Heart left ventricle (tissue), 16 donors: ENCODE results near the gene IGFL2. TPM values are rescaled to one million over a fixed set of nuclear protein-coding genes. Genes with fewer than 3 reads are reported as not detected.
A peak's percentile ranks its signal among the peaks of the same experiment; 100 is the strongest.
"Not testable (repeated sequence)": the region's sequence is repeated elsewhere in the genome, so short reads cannot be mapped to it uniquely, and the experiment has no call there.

ENCODE experiments used
- ATAC-seq, 4 donors: fragments of 200-7000 bp; cut with Tn5 transposase; one replicate each; pipeline ENCODE4 v1.9.1; 2020 to 2022; ENCODE audit warnings: moderate library complexity in 4 of 4, mild to moderate bottlenecking in 3 of 4, moderate number of reproducible peaks in 1 of 4
- DNase-seq, 5 donors: peaks; one replicate each; pipeline ENCODE4 v3.0.0-alpha.2; 2020
- H3K27ac ChIP-seq, 12 donors: fragments of 200-600 bp; sonication (generic) in 4 of 12; one replicate each; pipeline versions ENCODE4 v1.5.0 to v1.8.0; 2016 to 2022; ENCODE audit warnings: mild to moderate bottlenecking in 2 of 12
- H3K27me3 ChIP-seq, 9 donors: fragments of 200-600 bp; sonication (generic) in 2 of 9; one replicate each; pipeline versions ENCODE4 v1.5.1 to v1.8.0; 2016 to 2022; ENCODE audit warnings: mild to moderate bottlenecking in 3 of 9
- H3K36me3 ChIP-seq, 9 donors: fragments of 200-600 bp; sonication (generic) in 2 of 9; one replicate each; pipeline versions ENCODE4 v1.5.0 to v1.8.0; 2018 to 2022; ENCODE audit warnings: mild to moderate bottlenecking in 2 of 9
- H3K4me1 ChIP-seq, 12 donors: fragments of 200-600 bp; sonication (generic) in 4 of 12; one replicate each; pipeline versions ENCODE4 v1.5.0 to v1.8.0; 2016 to 2022; ENCODE audit warnings: mild to moderate bottlenecking in 3 of 12
- H3K4me3 ChIP-seq, 12 donors: fragments of 200-600 bp; sonication (generic) in 4 of 12; one replicate each; pipeline versions ENCODE4 v1.5.0 to v1.8.0; 2017 to 2022; ENCODE audit warnings: mild to moderate bottlenecking in 9 of 12, moderate library complexity in 4 of 12
- H3K9me3 ChIP-seq, 12 donors: fragments of 200-600 bp; sonication (generic) in 4 of 12; one replicate each; pipeline versions ENCODE4 v1.5.0 to v1.8.0; 2016 to 2022; ENCODE audit warnings: mild to moderate bottlenecking in 1 of 12
- POLR2A ChIP-seq, 2 donors: fragments of 450-650 bp; IDR thresholded peaks; one replicate each; pipeline ENCODE4 v1.6.1; 2017; ENCODE audit warnings: antibody characterized with exemption in 2 of 2, mild to moderate bottlenecking in 2 of 2, moderate library complexity in 2 of 2
- WGBS, 4 donors: extraction: QIAGEN DNeasy Blood & Tissue Kit in 2 of 4; methylation state at CpG; one replicate each; pipeline versions ENCODE4 v1.1.5 to v1.1.7; 2013 to 2018; 5-methylcytosine and 5-hydroxymethylcytosine counted together
- intact Hi-C, 10 donors: fragments of 100-400 bp; cut with DNase I; formaldehyde crosslinking; loops; one replicate each; pipeline versions ENCODE4 v1.11.1 to v1.14.2; 2022
- polyA plus RNA-seq, 2 donors: library from polyadenylated mRNA; stranded (reverse); fragments of 200-250 nt; gene quantifications; one replicate each; pipeline ENCODE4 v1.2.3, GENCODE V29; 2013
- total RNA-seq, 9 donors: library from RNA; depleted of rRNA in 2 of 9; stranded (reverse); fragments of >200 nt in 2 of 9; fragmentation: NEBNext Ultra II Directional in 3 of 9; extraction: Animal tissue kit (Norgen Biotek cat#: 25700) in 3 of 9; gene quantifications; one replicate each; pipeline versions ENCODE4 v1.1.0 to v1.2.4, GENCODE V29; 2016 to 2023
- TF ChIP-seq, protein P1 (sequence below), 12 donors: fragments of 200-600 bp; sonication (generic) in 4 of 12; IDR thresholded peaks; one replicate each; pipeline versions ENCODE4 v1.5.0 to v1.8.0; 2018 to 2022; ENCODE audit warnings: antibody characterized with exemption in 12 of 12, mild to moderate bottlenecking in 5 of 12
- donor health status: ischemic (EF 13 %, LVEDD 7.1; RV severe dilation, severe dysfunction).
- donor health status: healthy with polysubstance abuse.
- donor health status: DM: no; HTN: yes; CAD: no.
- donor health status: DM: no; HTN: no; CAD: no.
- donor health status: ischemic (EF 25% LVEDD 6.9; RV normal size, moderate dysfunction).
- donor health status: ischemic (EF 25% LVEDD 5.7; RV mildly dilated, moderate dysfunction).
- donor health status: healthy.
- donor health status: DM: yes; HTN: yes; CAD: no.
- donor health status: ischemic (EF 35%, LVEDD 5.7; RV mildly dilated, moderate dysfunction).
- donor health status: nonischemic (EF 11% LVEDD 7.7; RV severe dilation, severe dysfunction).
- donor health status: DM: yes; HTN: yes; CAD: no.
- donor health status: PGD.
- donor health status: ischemic (EF 29% LVEDD 5.4; RV normal size, mild dysfunction).
- donor health status: nonischemic (EF 23%, LVEDD 6.1; RV moderate dilation, normal function).

The IGFL2 gene
- total and polyA plus RNA-seq, 11 donors = 1.4 TPM; not detected in 10

DNA sequence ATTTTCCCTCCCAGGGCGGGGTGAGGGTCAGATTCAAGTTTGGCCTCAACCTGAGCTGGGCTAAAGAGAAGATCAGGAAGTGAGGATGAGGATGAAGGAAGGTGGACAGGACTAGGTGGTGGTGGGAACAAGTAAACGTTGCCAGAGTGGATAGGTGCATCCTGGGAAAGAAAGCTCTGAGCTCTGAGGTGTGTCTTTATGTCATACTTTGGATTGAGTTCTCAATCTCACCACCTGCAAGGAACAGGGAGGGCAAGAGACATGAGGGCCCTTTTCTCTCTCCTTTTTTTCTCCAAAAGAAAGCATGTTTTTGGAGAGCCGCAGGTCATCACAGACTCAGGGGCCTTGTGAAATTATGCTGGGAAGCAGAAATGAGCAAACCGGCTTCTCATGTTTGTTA, 43.3 kb downstream of the IGFL2 start:
- Histone ChIP-seq H3K27ac (no peak overlapping the region), H3K4me3 (no peak overlapping the region), H3K27me3 (peaks cover 0 to 56% (median 13%) of the 10 kb centered on the region in 9 donors), H3K9me3 (no peaks in the 10 kb centered on the region), H3K4me1 (peaks cover 0 to 18% (median 0%) of the 10 kb centered on the region in 12 donors), H3K36me3 (no peaks in the 10 kb centered on the region)
- DNase-seq (no peak), ATAC-seq (no peak)
- 66 to 79% (median 77%) methylated on average over 4 of the region's 4 CpGs for WGBS, 4 donors
- intact Hi-C loops = loop anchor here in 2 of 10 donors (2.0 to 5.0 kb wide), 2 partner anchors 109 to 164 kb away; no protein-coding TSS in a partner anchor
- TF ChIP-seq POLR2A (IDR thresholded peaks at IDR 0.05) = no peak
- TF ChIP-seq, protein P1, sequence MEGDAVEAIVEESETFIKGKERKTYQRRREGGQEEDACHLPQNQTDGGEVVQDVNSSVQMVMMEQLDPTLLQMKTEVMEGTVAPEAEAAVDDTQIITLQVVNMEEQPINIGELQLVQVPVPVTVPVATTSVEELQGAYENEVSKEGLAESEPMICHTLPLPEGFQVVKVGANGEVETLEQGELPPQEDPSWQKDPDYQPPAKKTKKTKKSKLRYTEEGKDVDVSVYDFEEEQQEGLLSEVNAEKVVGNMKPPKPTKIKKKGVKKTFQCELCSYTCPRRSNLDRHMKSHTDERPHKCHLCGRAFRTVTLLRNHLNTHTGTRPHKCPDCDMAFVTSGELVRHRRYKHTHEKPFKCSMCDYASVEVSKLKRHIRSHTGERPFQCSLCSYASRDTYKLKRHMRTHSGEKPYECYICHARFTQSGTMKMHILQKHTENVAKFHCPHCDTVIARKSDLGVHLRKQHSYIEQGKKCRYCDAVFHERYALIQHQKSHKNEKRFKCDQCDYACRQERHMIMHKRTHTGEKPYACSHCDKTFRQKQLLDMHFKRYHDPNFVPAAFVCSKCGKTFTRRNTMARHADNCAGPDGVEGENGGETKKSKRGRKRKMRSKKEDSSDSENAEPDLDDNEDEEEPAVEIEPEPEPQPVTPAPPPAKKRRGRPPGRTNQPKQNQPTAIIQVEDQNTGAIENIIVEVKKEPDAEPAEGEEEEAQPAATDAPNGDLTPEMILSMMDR (IDR thresholded peaks at IDR 0.05) = no peak

DNA sequence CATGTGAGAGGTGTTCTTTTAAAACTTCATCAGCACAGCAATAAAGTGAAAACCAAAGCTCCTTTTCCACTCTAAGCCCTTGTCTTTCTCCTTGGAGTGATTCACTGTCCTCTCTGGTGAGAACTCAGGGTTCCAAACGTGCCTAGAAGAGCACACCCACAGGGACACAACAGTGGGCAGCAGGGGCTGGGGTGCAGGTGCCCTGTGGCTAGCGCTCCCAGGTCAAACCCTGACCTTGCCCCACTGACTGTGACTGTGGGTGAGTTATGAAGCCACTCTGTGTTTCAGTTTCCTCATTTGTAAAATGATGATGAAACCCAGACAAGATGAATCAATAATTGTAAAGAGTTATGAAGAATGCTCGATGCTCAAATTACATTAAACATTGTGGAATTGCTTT, 43.9 kb downstream of the IGFL2 start:
- WGBS, 4 donors = 64 to 69% (median 67%) methylated on average over 3 of the region's 3 CpGs
- H3K27ac ChIP-seq = no peak overlapping the region
- TF ChIP-seq, protein P1 (IDR thresholded peaks at IDR 0.05) = no peak
- TF ChIP-seq POLR2A (IDR thresholded peaks at IDR 0.05) = no peak
- H3K4me1 ChIP-seq = peaks cover 0 to 18% (median 0%) of the 10 kb centered on the region in 12 donors
- ATAC-seq (no peak), DNase-seq (no peak)
- peaks cover 0 to 54% (median 13%) of the 10 kb centered on the region in 9 donors for H3K27me3 ChIP-seq
- no peaks in the 10 kb centered on the region for H3K36me3 ChIP-seq
- intact Hi-C loops = loop anchor here in 2 of 10 donors (2.0 to 5.0 kb wide), 2 partner anchors 109 to 165 kb away; no protein-coding TSS in a partner anchor
- H3K4me3 ChIP-seq = no peak overlapping the region
- H3K9me3 ChIP-seq = no peaks in the 10 kb centered on the region

DNA sequence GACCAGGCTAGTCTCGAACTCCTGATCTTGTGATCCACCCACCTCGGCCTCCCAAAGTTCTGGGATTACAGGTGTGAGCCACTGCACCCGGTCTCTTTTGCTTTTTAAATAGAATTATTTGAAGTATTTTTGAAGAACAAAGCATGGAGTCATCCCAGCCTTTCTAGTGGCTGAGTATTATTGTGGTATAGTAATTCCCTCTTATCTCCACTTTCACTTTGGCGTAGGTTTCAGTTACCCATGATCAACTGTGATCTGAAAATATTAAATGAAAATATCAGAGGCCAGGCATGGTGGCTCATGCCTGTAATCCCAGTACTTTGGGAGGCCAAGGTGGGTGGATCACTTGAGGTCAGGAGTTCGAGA, 44.6 kb downstream of the IGFL2 start:
- not testable (repeated sequence) for H3K27ac ChIP-seq, ATAC-seq, H3K36me3 ChIP-seq, H3K9me3 ChIP-seq, DNase-seq, H3K4me3 ChIP-seq
- WGBS, 4 donors = 74 to 85% (median 79%) methylated on average over 5 of the region's 5 CpGs
- Histone ChIP-seq H3K4me1 (peaks cover 0 to 18% (median 0%) of the 10 kb centered on the region in 12 donors), H3K27me3 (peaks cover 0 to 56% (median 13%) of the 10 kb centered on the region in 9 donors)
- intact Hi-C loops = loop anchor here in 1 of 10 donors (5.0 kb wide), 1 partner anchor 165 kb away; no protein-coding TSS in a partner anchor

DNA sequence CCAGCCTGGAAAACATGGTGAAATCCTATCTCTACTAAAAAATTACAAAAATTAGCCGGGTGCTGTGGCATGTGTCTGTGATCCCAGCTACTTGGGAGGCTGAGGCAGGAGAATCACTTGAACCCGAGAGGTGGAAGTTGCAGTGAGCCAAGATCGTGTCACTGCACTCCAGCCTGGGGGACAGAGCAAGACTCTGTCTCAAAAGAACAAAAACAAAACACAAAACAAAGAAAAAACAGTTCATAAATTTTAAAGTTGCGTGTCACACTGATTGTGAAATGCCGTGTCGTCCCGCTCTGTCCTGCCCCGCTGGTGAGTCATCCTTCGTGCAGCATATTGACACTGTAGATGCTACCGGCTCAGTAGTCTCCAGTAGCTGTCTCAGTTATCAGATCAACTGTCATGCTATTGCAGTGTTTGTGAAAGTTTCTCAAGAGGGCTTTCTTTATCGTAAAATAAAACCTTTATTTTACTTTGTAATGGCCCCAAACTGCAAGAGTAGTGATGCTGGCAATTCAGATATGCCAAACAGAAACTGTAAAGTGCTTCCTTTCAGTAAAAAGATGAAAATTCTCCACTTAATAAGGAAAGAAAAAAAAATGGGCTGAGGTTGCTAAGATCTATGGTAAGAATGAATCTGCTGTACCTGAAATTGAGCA, 45.1 kb downstream of the IGFL2 start:
- intact Hi-C loops = loop anchor here in 1 of 10 donors (5.0 kb wide), 1 partner anchor 166 kb away; no protein-coding TSS in a partner anchor
- H3K27me3 ChIP-seq = peaks cover 0 to 52% (median 12%) of the 10 kb centered on the region in 9 donors
- no peak overlapping the region for H3K27ac ChIP-seq
- H3K36me3 ChIP-seq = no peaks in the 10 kb centered on the region
- DNase-seq = peak in 1 of 5 donors; percentile 39
- H3K4me1 ChIP-seq = peaks cover 0 to 18% (median 0%) of the 10 kb centered on the region in 12 donors
- peak in 2 of 4 donors; percentile 48 to 55 for ATAC-seq
- no peak overlapping the region for H3K4me3 ChIP-seq
- H3K9me3 ChIP-seq = no peaks in the 10 kb centered on the region
- no peak for TF ChIP-seq POLR2A (IDR thresholded peaks at IDR 0.05)
- TF ChIP-seq, protein P1 (IDR thresholded peaks at IDR 0.05) = no peak
- 27 to 58% (median 44%) methylated on average over 11 of the region's 11 CpGs for WGBS, 4 donors
